Sigmoid colon (tissue), 7 donors: Measurements from ENCODE around the gene IQCK. TPM values are rescaled to one million over a fixed set of nuclear protein-coding genes. Genes with fewer than 3 reads are reported as not detected.
A peak's percentile ranks its signal among the peaks of the same experiment; 100 is the strongest.

Experiments used
- DNase-seq: peaks from one replicate; pipeline ENCODE4 v3.0.0-alpha.2; 2019
- H3K27ac ChIP-seq, 4 donors: fragments of 200-600 bp; sonication (generic); one replicate each; pipeline ENCODE4 v1.5.1; 2016 to 2019; ENCODE audit warnings: mild to moderate bottlenecking in 1 of 4
- H3K27me3 ChIP-seq, 3 donors: fragments of 200-600 bp; sonication (generic); one replicate each; pipeline ENCODE4 v1.5.1; 2019; ENCODE audit warnings: mild to moderate bottlenecking in 1 of 3
- H3K36me3 ChIP-seq, 4 donors: fragments of 200-600 bp; sonication (generic); one replicate each; pipeline ENCODE4 v1.5.1; 2016 to 2019
- H3K4me1 ChIP-seq, 4 donors: fragments of 200-600 bp; sonication (generic); one replicate each; pipeline ENCODE4 v1.5.1; 2017 to 2019
- H3K4me3 ChIP-seq, 4 donors: fragments of 200-600 bp; sonication (generic); one replicate each; pipeline ENCODE4 v1.5.1; 2017 to 2019; ENCODE audit warnings: mild to moderate bottlenecking in 2 of 4, moderate library complexity in 1 of 4
- H3K9me3 ChIP-seq, 4 donors: fragments of 200-600 bp in 3 of 4; sonication (generic) in 3 of 4; one replicate each; pipeline versions ENCODE4 v1.5.1 to v1.6.1; 2013 to 2019
- CTCF ChIP-seq, 4 experiments: fragments of 450-650 bp in 3 of 4; fragments of 200-600 bp in 1 of 4; IDR thresholded peaks; one replicate each; pipeline ENCODE4 v1.5.1; 2016 to 2019; ENCODE audit warnings: antibody characterized with exemption in 4 of 4, mild to moderate bottlenecking in 3 of 4, moderate library complexity in 2 of 4
- EP300 ChIP-seq, 4 donors: sonication (generic); formaldehyde crosslinking; IDR thresholded peaks; one replicate each; pipeline ENCODE4 v1.6.1; 2017; ENCODE audit warnings: antibody characterized with exemption in 4 of 4
- POLR2A ChIP-seq, 2 donors: fragments of 450-650 bp; IDR thresholded peaks; one replicate each; pipeline ENCODE4 v1.6.1; 2016; ENCODE audit warnings: antibody characterized with exemption in 2 of 2, mild to moderate bottlenecking in 2 of 2, moderate library complexity in 2 of 2
- POLR2AphosphoS5 ChIP-seq, 4 donors: sonication (generic); formaldehyde crosslinking; IDR thresholded peaks; one replicate each; pipeline ENCODE4 v1.6.1; 2017; ENCODE audit warnings: antibody characterized with exemption in 4 of 4
- WGBS, 2 donors: extraction: QIAGEN DNeasy Blood & Tissue Kit; methylation state at CpG; one replicate each; pipeline ENCODE4 v1.1.7; 2013; 5-methylcytosine and 5-hydroxymethylcytosine counted together
- intact Hi-C: fragments of 100-400 bp; cut with DNase I; formaldehyde crosslinking; loops from one replicate; pipeline ENCODE4 v1.15.1; 2023
- polyA plus RNA-seq, 3 donors: library from polyadenylated mRNA; stranded (reverse); fragments of 200-250 nt; gene quantifications; one replicate each; pipeline ENCODE4 v1.2.3, GENCODE V29; 2013
- total RNA-seq, 4 donors: library from RNA; depleted of rRNA; stranded (reverse); fragments of >200 nt; gene quantifications; one replicate each; pipeline ENCODE4 v1.1.0, GENCODE V29; 2016
- donor health status: healthy with polysubstance abuse.
- donor health status: Bipolar disorder and iron deficiency.
- donor health status: healthy.

IQCK gene
- total and polyA plus RNA-seq, 7 donors, result 5.1 to 16.6 (median 10.3) TPM

GRCh38 chr16:19859166-19859565 is 141.1 kb downstream of the IQCK start:
- Histone ChIP-seq H3K9me3 (no peaks in the 10 kb centered on the region), H3K36me3 (no peaks in the 10 kb centered on the region), H3K4me1 (peaks cover 0 to 15% (median 11%) of the 10 kb centered on the region in 4 donors), H3K27ac (no peak overlapping the region), H3K27me3 (no peaks in the 10 kb centered on the region), H3K4me3 (no peak overlapping the region)
- no peak for DNase-seq
- WGBS, 2 donors, result 94 to 95% methylated on average over 9 of the region's 9 CpGs
- intact Hi-C loops, result no loop called here
- no peak for TF ChIP-seq EP300 (IDR thresholded peaks at IDR 0.05)
- TF ChIP-seq POLR2A (IDR thresholded peaks at IDR 0.05), result no peak
- no peak for TF ChIP-seq CTCF (IDR thresholded peaks at IDR 0.05)
- TF ChIP-seq POLR2AphosphoS5 (IDR thresholded peaks at IDR 0.05), result no peak

GRCh38 chr16:19859603-19860002 is 141.5 kb downstream of the IQCK start:
- Histone ChIP-seq H3K27ac (no peak overlapping the region), H3K27me3 (no peaks in the 10 kb centered on the region), H3K9me3 (no peaks in the 10 kb centered on the region), H3K36me3 (no peaks in the 10 kb centered on the region), H3K4me3 (no peak overlapping the region), H3K4me1 (peaks cover 0 to 15% (median 11%) of the 10 kb centered on the region in 4 donors)
- TF ChIP-seq POLR2AphosphoS5 (IDR thresholded peaks at IDR 0.05) (no peak), CTCF (IDR thresholded peaks at IDR 0.05) (no peak), EP300 (IDR thresholded peaks at IDR 0.05) (no peak), POLR2A (IDR thresholded peaks at IDR 0.05) (no peak)
- intact Hi-C loops, result no loop called here
- peak; percentile 32 for DNase-seq
- 87 to 89% methylated on average over 4 of the region's 4 CpGs for WGBS, 2 donors

- TF ChIP-seq POLR2AphosphoS5 (IDR thresholded peaks at IDR 0.05) (no peak), POLR2A (IDR thresholded peaks at IDR 0.05) (no peak), EP300 (IDR thresholded peaks at IDR 0.05) (no peak), CTCF (IDR thresholded peaks at IDR 0.05) (no peak)
- 84 to 90% methylated on average over 21 of the region's 21 CpGs for WGBS, 2 donors
- no peaks in the 10 kb centered on the region for H3K36me3 ChIP-seq
These were observed 142.3 kb downstream of the IQCK start for GRCh38 chr16:19860166-19861041.

GRCh38 chr16:19861133-19861532 is 143.1 kb downstream of the IQCK start:
- WGBS, 2 donors, result 92% methylated on average over 3 of the region's 3 CpGs
- H3K4me1 ChIP-seq, result peaks cover 0 to 15% (median 11%) of the 10 kb centered on the region in 4 donors
- no peak overlapping the region for H3K4me3 ChIP-seq
- H3K9me3 ChIP-seq, result no peaks in the 10 kb centered on the region
- no peaks in the 10 kb centered on the region for H3K27me3 ChIP-seq
- intact Hi-C loops, result no loop called here
- no peak overlapping the region for H3K27ac ChIP-seq
- no peaks in the 10 kb centered on the region for H3K36me3 ChIP-seq
- TF ChIP-seq POLR2A (IDR thresholded peaks at IDR 0.05) (no peak), POLR2AphosphoS5 (IDR thresholded peaks at IDR 0.05) (no peak), CTCF (IDR thresholded peaks at IDR 0.05) (no peak), EP300 (IDR thresholded peaks at IDR 0.05) (no peak)
- peak; percentile 24 for DNase-seq

More at GRCh38 chr16:19860166-19861041, 142.3 kb downstream of the IQCK start:
- Histone ChIP-seq H3K4me1 (peaks cover 0 to 15% (median 11%) of the 10 kb centered on the region in 4 donors), H3K27ac (no peak overlapping the region), H3K4me3 (no peak overlapping the region), H3K9me3 (no peaks in the 10 kb centered on the region), H3K27me3 (no peaks in the 10 kb centered on the region)
- DNase-seq, result peak; percentile 19
- intact Hi-C loops, result no loop called here
